Activated naive CD4-positive, alpha-beta T cell treated with anti-CD3 and anti-CD28 coated beads, Interleukin-2, amount 50 U/mL, for 16 hours (primary cell): Measurements from ENCODE around the gene PTPN20.
A peak's percentile ranks its signal among the peaks of the same experiment; 100 is the strongest.

Experiments used
- DNase-seq: peaks from one replicate; pipeline ENCODE4 v3.0.0-alpha.2; 2020

The PTPN20 gene

GRCh38 chr10:47022311-47023131 lies 111.3 kb downstream of the PTPN20 start:
- DNase-seq: no peak

GRCh38 chr10:47023237-47024045 lies 112.2 kb downstream of the PTPN20 start:
- no peak for DNase-seq

GRCh38 chr10:47024046-47024322 lies 112.8 kb downstream of the PTPN20 start:
- DNase-seq: no peak

GRCh38 chr10:47024399-47025252 lies 113.4 kb downstream of the PTPN20 start:
- peak; percentile 73 for DNase-seq

GRCh38 chr10:47025253-47025539 lies 114.0 kb downstream of the PTPN20 start:
- no peak for DNase-seq

- DNase-seq: no peak
Observed at GRCh38 chr10:47025540-47026300, 114.5 kb downstream of the PTPN20 start.

GRCh38 chr10:47026301-47027107 lies 115.3 kb downstream of the PTPN20 start:
- DNase-seq: no peak

GRCh38 chr10:47027108-47027783 lies 116.0 kb downstream of the PTPN20 start:
- no peak for DNase-seq

- DNase-seq: no peak
Observed at GRCh38 chr10:47027784-47028260, 116.6 kb downstream of the PTPN20 start.

- DNase-seq: no peak
Observed at GRCh38 chr10:47028466-47028865, 117.2 kb downstream of the PTPN20 start.

GRCh38 chr10:47029181-47030009 lies 118.2 kb downstream of the PTPN20 start:
- DNase-seq: no peak

GRCh38 chr10:47030191-47030703 lies 119.0 kb downstream of the PTPN20 start:
- no peak for DNase-seq

- no peak for DNase-seq
Observed at GRCh38 chr10:47031211-47031900, 120.1 kb downstream of the PTPN20 start.

GRCh38 chr10:47031901-47032465 lies 120.8 kb downstream of the PTPN20 start:
- no peak for DNase-seq

- DNase-seq: no peak
Observed at GRCh38 chr10:47033081-47033480, 121.9 kb downstream of the PTPN20 start.

GRCh38 chr10:47033541-47034270 lies 122.5 kb downstream of the PTPN20 start:
- DNase-seq: no peak

- DNase-seq: no peak
Observed at GRCh38 chr10:47034441-47035051, 123.3 kb downstream of the PTPN20 start.
